HG03103 (cell line): ENCODE measurements around the gene TMEM69.
"Not testable (repeated sequence)": the region's sequence is repeated elsewhere in the genome, so short reads cannot be mapped to it uniquely, and the experiment has no call there.

Experiments
- ATAC-seq: cut with Tn5 transposase; IDR thresholded peaks from one replicate; pipeline ENCODE4 v1.9.1; 2021; ENCODE audit warnings: low read depth; ENCODE audit not compliant: unreplicated experiment

Gene TMEM69

GRCh38 chr1:45676553-45676952 is 11.4 kb upstream of the TMEM69 start:
- ATAC-seq: not testable (repeated sequence)

- no peak for ATAC-seq
Measured at GRCh38 chr1:45677751-45678245, 10.2 kb upstream of the TMEM69 start.

- ATAC-seq: no peak
Measured at GRCh38 chr1:45678489-45678888, 9.5 kb upstream of the TMEM69 start.

- no peak for ATAC-seq
Measured at GRCh38 chr1:45679123-45679522, 8.9 kb upstream of the TMEM69 start.

- no peak for ATAC-seq
Measured at GRCh38 chr1:45682942-45683341, 5.0 kb upstream of the TMEM69 start.

- no peak for ATAC-seq
Measured at GRCh38 chr1:45684402-45684801, 3.6 kb upstream of the TMEM69 start.

- no peak for ATAC-seq
Measured at GRCh38 chr1:45685308-45686014, 2.5 kb upstream of the TMEM69 start.

- no peak for ATAC-seq
Measured at GRCh38 chr1:45686015-45686287, 2.0 kb upstream of the TMEM69 start.

GRCh38 chr1:45686288-45687013 is 1.5 kb upstream of the TMEM69 start, which contains the start of gene GPBP1L1:
TSS of gene GPBP1L1 (minus strand) at chr1:45686533. CDS start at chr1:45659087, 27,446 bp downstream.
- ATAC-seq: peak; percentile 51

GRCh38 chr1:45687014-45687753 is 797 bp upstream of the TMEM69 start:
- peak; percentile 75 for ATAC-seq

- not testable (repeated sequence) for ATAC-seq
Measured at GRCh38 chr1:45693811-45694210, 5.8 kb downstream of the TMEM69 start.

- ATAC-seq: no peak
Measured at GRCh38 chr1:45694823-45695222, 6.8 kb downstream of the TMEM69 start.

GRCh38 chr1:45704637-45705036 is 16.7 kb downstream of the TMEM69 start:
- ATAC-seq: no peak

GRCh38 chr1:45713711-45714110 is 25.7 kb downstream of the TMEM69 start:
- ATAC-seq: no peak

- ATAC-seq: no peak
Measured at GRCh38 chr1:45716700-45717099, 28.7 kb downstream of the TMEM69 start.

- ATAC-seq: not testable (repeated sequence)
Measured at GRCh38 chr1:45717386-45717785, 29.4 kb downstream of the TMEM69 start.

- no peak for ATAC-seq
Measured at GRCh38 chr1:45718289-45718688, 30.3 kb downstream of the TMEM69 start.

GRCh38 chr1:45721207-45721606 is 33.2 kb downstream of the TMEM69 start:
- ATAC-seq: no peak

GRCh38 chr1:45722809-45723208 is 34.8 kb downstream of the TMEM69 start:
- ATAC-seq: no peak

GRCh38 chr1:45723248-45723930 is 35.4 kb downstream of the TMEM69 start:
- ATAC-seq: no peak

- not testable (repeated sequence) for ATAC-seq
Measured at GRCh38 chr1:45726007-45726406, 38.0 kb downstream of the TMEM69 start.
